MM.1S (cell line): ENCODE measurements around the gene EPB41L2.
"Not testable (repeated sequence)": the region's sequence is repeated elsewhere in the genome, so short reads cannot be mapped to it uniquely, and the experiment has no call there.

ENCODE experiments used
- DNase-seq: peaks from one replicate; pipeline ENCODE4 v3.0.0-alpha.2; 2015
- H2AFZ ChIP-seq: fragments of 300-600 bp; sonication (generic); 2 replicates; pipeline ENCODE4 v1.6.0; 2016; ENCODE audit warnings: antibody characterized with exemption, low read length
- H3F3A ChIP-seq: fragments of 300-600 bp; sonication (generic); 2 replicates; pipeline ENCODE4 v1.6.1; 2016; ENCODE audit warnings: mild to moderate bottlenecking, antibody characterized with exemption, low read length, moderate library complexity, mixed read lengths; ENCODE audit not compliant: insufficient read depth
- H3K27ac ChIP-seq: fragments of 300-600 bp; sonication (generic); 2 replicates; pipeline ENCODE4 v1.5.1; 2016; ENCODE audit warnings: mild to moderate bottlenecking, low read length
- H3K27me3 ChIP-seq: fragments of 300-600 bp; sonication (generic); replicated peaks from 2 replicates; pipeline ENCODE4 v1.6.0; 2016; ENCODE audit warnings: low read length; ENCODE audit not compliant: insufficient read depth
- H3K36me3 ChIP-seq: fragments of 300-600 bp; sonication (generic); replicated peaks from 2 replicates; pipeline ENCODE4 v1.6.1; 2016; ENCODE audit warnings: mild to moderate bottlenecking, low read length, mixed read lengths; ENCODE audit not compliant: insufficient read depth
- H3K4me1 ChIP-seq: fragments of 300-600 bp; sonication (generic); 2 replicates; pipeline ENCODE4 v1.6.1; 2016; ENCODE audit warnings: low read length, mixed read lengths
- H3K4me2 ChIP-seq: fragments of 300-600 bp; sonication (generic); 2 replicates; pipeline ENCODE4 v1.6.0; 2016; ENCODE audit warnings: low read depth, low read length
- H3K4me3 ChIP-seq: fragments of 300-600 bp; sonication (generic); 2 replicates; pipeline ENCODE4 v1.5.1; 2016; ENCODE audit warnings: low read length, mixed read lengths
- H3K79me2 ChIP-seq: fragments of 300-600 bp; sonication (generic); 2 replicates; pipeline ENCODE4 v1.6.1; 2016; ENCODE audit warnings: mixed run types, low read length, mixed read lengths
- H3K9ac ChIP-seq: fragments of 300-600 bp; sonication (generic); 2 replicates; pipeline ENCODE4 v1.6.1; 2016; ENCODE audit warnings: low read length, mixed read lengths
- H3K9me2 ChIP-seq: fragments of 300-600 bp; sonication (generic); replicated peaks from 2 replicates; pipeline ENCODE4 v1.6.1; 2016; ENCODE audit warnings: mild to moderate bottlenecking, low read length, mixed read lengths; ENCODE audit not compliant: insufficient read depth
- H3K9me3 ChIP-seq: fragments of 300-600 bp; sonication (generic); replicated peaks from 2 replicates; pipeline ENCODE4 v1.6.1; 2016; ENCODE audit warnings: mild to moderate bottlenecking, low read length, mixed read lengths; ENCODE audit not compliant: insufficient read depth
- H4K20me1 ChIP-seq: fragments of 300-600 bp; sonication (generic); 2 replicates; pipeline ENCODE4 v1.6.1; 2016; ENCODE audit warnings: mild to moderate bottlenecking, low read length, moderate library complexity, mixed read lengths; ENCODE audit not compliant: insufficient read depth
- CTCF ChIP-seq: fragments of 300-600 bp; sonication (generic); IDR thresholded peaks from 2 replicates; pipeline ENCODE4 v1.5.1; 2016; ENCODE audit warnings: antibody characterized with exemption, low read length, mixed read lengths
- EZH2 ChIP-seq: fragments of 300-600 bp; sonication (generic); optimal IDR thresholded peaks from 2 replicates; pipeline ENCODE3; 2017; ENCODE audit warnings: low read depth, mild to moderate bottlenecking, antibody characterized with exemption, low read length, mixed read lengths
- EZH2phosphoT487 ChIP-seq: fragments of 300-600 bp; sonication (generic); IDR thresholded peaks from 2 replicates; pipeline ENCODE4 v1.6.1; 2018; ENCODE audit warnings: antibody characterized with exemption, low read length

Gene EPB41L2

GRCh38 chr6:130944486-130944885 is 118.6 kb downstream of the EPB41L2 start:
- H3K4me2 ChIP-seq, result no peak overlapping the region
- DNase-seq, result no peak
- H4K20me1 ChIP-seq, result no peaks in the 10 kb centered on the region
- no peaks in the 10 kb centered on the region for H3K36me3 ChIP-seq
- no peaks in the 10 kb centered on the region for H3K79me2 ChIP-seq
- H3F3A ChIP-seq, result no peaks in the 10 kb centered on the region
- H3K9ac ChIP-seq, result no peak overlapping the region
- no peak overlapping the region for H3K4me3 ChIP-seq
- H3K4me1 ChIP-seq, result no peaks in the 10 kb centered on the region
- no peak overlapping the region for H2AFZ ChIP-seq
- no peaks in the 10 kb centered on the region for H3K9me2 ChIP-seq
- H3K9me3 ChIP-seq, result no peaks in the 10 kb centered on the region
- H3K27me3 ChIP-seq, result no peaks in the 10 kb centered on the region
- TF ChIP-seq CTCF, result no peak
- TF ChIP-seq EZH2, result no peak
- no peak for TF ChIP-seq EZH2phosphoT487
- H3K27ac ChIP-seq, result no peak overlapping the region

- no peaks in the 10 kb centered on the region for H3K36me3 ChIP-seq
- H2AFZ ChIP-seq, result no peak overlapping the region
- TF ChIP-seq EZH2, result no peak
- TF ChIP-seq CTCF, result no peak
- no peak for TF ChIP-seq EZH2phosphoT487
- DNase-seq, result no peak
- H3K79me2 ChIP-seq, result no peaks in the 10 kb centered on the region
- H3K9me3 ChIP-seq, result no peaks in the 10 kb centered on the region
- H4K20me1 ChIP-seq, result no peaks in the 10 kb centered on the region
- no peaks in the 10 kb centered on the region for H3K4me1 ChIP-seq
- H3K4me3 ChIP-seq, result no peak overlapping the region
- H3K9me2 ChIP-seq, result no peaks in the 10 kb centered on the region
- no peak overlapping the region for H3K9ac ChIP-seq
- H3F3A ChIP-seq, result no peaks in the 10 kb centered on the region
- no peaks in the 10 kb centered on the region for H3K27me3 ChIP-seq
- H3K27ac ChIP-seq, result no peak overlapping the region
- no peak overlapping the region for H3K4me2 ChIP-seq
Measured at GRCh38 chr6:130943738-130944137, 119.3 kb downstream of the EPB41L2 start.

DNA sequence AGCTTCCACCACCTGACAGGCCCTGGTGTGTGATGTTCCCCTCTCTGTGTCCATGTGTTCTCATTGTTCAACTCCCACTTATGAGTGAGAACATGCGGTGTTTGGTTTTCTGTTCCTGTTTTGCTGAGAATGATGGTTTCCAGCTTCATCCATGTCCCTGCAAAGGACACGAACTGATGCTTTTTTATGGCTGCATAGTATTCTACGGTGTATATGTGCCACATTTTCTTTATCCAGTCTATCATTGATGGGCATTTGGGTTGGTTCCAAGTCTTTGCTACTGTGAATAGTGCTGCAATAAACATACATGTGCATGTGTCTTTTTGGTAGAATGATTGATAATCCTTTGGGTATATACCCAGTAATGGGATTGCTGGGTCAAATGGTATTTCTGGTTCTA is 120.3 kb downstream of the EPB41L2 start:
- not testable (repeated sequence) for H3K9me2 ChIP-seq, H3K27me3 ChIP-seq, H3K4me1 ChIP-seq, H3F3A ChIP-seq, H3K9me3 ChIP-seq, H4K20me1 ChIP-seq, DNase-seq, H3K27ac ChIP-seq, H3K36me3 ChIP-seq, H3K9ac ChIP-seq, H2AFZ ChIP-seq, H3K4me3 ChIP-seq, H3K79me2 ChIP-seq, H3K4me2 ChIP-seq

GRCh38 chr6:130937942-130938604 is 125.0 kb downstream of the EPB41L2 start:
- Histone ChIP-seq H2AFZ (no peak overlapping the region), H3K4me2 (no peak overlapping the region), H3K4me1 (no peaks in the 10 kb centered on the region), H4K20me1 (no peaks in the 10 kb centered on the region), H3K9me3 (no peaks in the 10 kb centered on the region), H3K4me3 (no peak overlapping the region), H3K27ac (no peak overlapping the region), H3K27me3 (no peaks in the 10 kb centered on the region), H3K36me3 (no peaks in the 10 kb centered on the region), H3F3A (no peaks in the 10 kb centered on the region), H3K9me2 (no peaks in the 10 kb centered on the region), H3K9ac (no peak overlapping the region), H3K79me2 (no peaks in the 10 kb centered on the region)
- no peak for DNase-seq
- TF ChIP-seq EZH2, result no peak
- no peak for TF ChIP-seq CTCF
- no peak for TF ChIP-seq EZH2phosphoT487
